NCI-H1694 treated with DMSO at 0.1 percent for 48 hours (cell line): ENCODE data around the gene ZAP70.
A peak's percentile ranks its signal among the peaks of the same experiment; 100 is the strongest.

Experiments used
- DNase-seq: peaks from one replicate; lab custom pipeline; 2025; lab: John Stamatoyannopoulos, UW

The ZAP70 gene

DNA sequence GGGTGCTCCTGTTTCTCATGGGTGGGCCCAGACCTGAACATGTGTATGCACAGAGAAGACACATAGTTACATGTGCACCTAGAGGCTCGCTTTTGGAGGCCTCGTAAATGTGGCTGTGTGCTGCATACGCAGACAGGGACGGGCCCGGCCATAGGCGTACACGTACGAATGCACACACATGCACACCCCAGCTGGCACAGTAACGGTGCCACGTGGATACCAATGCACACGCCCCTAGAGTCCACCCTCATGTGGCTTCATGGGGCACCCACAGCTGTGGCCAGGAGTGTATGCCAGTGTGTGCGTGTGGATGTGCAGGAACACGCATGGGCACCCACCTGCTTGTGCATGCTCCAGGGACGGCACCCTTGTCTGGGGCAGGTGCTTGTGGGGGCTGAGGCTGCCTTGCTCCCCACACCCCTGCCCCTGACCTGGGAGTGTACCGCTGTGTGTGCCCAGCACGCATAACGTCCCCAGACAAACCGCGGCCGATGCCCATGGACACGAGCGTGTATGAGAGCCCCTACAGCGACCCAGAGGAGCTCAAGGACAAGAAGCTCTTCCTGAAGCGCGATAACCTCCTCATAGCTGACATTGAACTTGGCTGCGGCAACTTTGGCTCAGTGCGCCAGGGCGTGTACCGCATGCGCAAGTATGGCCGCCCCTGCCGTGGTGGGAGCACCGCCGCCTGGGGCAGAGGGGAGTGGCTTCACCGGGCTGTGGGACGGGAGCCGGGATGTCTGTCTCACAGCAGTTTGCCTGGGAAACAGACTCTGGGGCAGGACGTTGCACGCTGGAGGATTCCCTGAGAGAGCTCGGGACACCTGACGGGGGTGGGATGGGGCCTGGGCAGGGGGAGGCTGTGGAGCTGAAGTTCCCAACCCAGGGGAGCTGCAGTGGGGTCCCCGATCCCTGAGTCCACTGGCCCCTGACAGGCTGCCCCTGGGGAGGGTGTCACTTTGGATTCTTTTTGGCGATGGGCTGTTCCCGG lies 21.0 kb downstream of the ZAP70 start:
- DNase-seq: no peak

DNA sequence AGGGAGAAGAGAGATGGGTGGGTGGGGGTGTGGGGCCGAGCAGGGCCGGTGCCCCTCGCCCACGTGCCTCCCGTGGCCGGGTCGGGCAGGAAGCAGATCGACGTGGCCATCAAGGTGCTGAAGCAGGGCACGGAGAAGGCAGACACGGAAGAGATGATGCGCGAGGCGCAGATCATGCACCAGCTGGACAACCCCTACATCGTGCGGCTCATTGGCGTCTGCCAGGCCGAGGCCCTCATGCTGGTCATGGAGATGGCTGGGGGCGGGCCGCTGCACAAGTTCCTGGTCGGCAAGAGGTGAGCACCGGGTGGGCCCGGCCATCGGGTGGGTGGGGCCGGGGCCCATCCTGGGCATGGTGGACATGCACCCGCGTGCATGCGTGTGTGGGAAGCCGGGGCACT lies 21.8 kb downstream of the ZAP70 start:
- DNase-seq: no peak

DNA sequence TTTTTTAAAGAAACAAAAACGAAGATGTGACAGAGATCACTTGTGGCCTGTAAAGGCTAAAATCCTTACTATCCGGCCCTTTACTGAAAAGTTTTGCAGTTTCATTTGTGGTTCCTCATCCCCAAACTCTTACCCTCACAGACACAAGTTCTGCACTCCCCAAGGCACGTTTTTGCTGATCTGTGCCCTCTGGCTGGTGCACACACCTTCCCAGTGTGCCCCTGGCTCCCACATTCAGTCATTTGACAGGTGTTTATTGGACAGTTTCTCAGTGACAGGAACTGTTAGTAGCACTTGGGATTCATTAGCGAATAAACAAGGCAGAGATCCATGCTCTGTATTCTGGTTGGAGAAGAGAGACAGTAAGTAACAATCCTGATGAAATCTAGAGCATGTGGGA lies 22.8 kb downstream of the ZAP70 start:
- no peak for DNase-seq

DNA sequence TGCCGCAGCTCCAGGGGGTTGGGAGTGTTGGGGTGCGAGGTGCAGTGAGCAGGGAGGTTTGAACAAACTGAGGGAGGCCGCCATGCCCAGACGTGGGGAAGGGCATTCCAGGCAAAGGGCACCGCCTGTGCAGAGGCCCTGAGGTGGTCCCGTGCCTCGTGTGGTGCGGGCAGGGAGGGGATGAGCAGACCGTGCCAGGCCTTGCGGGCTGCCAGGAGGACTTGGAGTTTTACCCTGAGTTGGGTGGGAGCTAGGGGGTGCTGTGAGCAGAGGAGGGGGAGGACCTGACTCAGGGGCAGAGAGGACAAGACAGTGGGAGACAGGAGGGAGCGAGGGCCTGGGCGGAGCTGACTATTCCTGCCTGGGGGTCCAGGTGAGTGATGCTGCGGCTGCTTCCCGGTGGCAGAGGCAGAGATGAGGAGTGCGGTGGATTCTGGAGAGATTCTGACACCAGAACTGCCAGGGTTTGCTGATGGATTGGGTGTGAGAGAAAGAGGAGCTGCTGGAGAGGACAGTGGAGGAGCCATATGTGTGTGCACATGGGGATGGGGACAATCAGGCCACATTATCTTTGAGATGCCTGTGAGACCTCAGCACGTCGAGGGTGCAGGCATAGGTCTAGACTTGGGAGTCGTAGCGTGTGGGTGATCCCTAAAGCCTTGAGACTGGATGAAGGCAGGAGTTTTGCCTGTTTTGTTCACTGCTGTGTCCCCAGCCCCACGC lies 23.4 kb downstream of the ZAP70 start:
- no peak for DNase-seq

DNA sequence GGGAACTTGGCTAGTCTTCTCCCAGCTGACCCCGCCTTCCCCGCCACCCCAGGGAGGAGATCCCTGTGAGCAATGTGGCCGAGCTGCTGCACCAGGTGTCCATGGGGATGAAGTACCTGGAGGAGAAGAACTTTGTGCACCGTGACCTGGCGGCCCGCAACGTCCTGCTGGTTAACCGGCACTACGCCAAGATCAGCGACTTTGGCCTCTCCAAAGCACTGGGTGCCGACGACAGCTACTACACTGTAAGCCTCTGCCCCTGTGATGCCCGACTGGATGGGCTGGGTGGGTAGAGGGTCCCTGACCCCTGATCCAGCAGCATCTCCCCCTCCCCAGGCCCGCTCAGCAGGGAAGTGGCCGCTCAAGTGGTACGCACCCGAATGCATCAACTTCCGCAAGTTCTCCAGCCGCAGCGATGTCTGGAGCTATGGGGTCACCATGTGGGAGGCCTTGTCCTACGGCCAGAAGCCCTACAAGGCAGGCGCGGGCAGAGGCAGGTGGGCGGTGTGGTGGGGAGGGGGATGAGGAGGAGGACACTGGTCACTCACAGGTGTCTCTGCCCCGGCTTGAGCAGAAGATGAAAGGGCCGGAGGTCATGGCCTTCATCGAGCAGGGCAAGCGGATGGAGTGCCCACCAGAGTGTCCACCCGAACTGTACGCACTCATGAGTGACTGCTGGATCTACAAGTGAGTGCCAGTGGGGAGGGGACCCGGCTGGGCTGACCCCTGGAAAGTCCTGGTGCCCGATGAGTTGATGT lies 24.2 kb downstream of the ZAP70 start:
- no peak for DNase-seq

DNA sequence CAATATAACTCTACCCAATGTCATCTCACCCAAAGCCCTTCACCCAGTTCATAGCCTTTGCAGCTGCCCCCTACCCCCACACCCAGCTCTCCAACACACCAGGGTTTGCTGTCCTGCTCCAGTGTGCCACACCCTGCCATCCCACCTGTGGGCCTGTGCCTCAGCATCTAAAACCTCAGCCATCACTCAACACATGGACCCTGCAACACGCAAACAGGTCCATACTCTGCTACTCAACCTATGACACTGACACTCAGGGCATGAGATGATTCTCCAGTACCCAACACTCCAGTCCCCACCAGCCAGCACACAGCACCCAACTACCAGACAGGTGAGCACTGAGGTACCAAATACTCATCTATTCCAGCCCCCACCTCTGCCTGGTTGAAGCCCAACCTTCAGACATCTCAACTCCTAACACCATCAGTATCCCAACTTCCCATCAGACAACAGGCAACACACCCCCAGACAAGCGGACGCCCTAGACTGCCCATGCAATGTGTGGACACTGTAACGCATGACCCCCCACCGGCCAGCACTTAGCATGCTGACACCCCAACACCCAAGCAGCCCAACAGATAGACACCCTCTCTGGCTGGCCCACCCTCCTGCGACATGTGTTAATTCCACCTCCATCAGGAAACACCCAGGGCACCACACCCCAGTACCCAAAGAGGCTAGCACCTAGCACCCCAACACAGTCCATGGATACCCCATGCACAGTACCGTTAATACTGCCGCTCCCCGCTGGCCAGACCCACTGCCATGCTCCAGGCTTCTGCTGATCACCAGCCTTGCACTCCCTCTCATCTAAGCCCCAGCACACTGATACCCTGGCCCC lies 25.0 kb downstream of the ZAP70 start:
- no peak for DNase-seq

DNA sequence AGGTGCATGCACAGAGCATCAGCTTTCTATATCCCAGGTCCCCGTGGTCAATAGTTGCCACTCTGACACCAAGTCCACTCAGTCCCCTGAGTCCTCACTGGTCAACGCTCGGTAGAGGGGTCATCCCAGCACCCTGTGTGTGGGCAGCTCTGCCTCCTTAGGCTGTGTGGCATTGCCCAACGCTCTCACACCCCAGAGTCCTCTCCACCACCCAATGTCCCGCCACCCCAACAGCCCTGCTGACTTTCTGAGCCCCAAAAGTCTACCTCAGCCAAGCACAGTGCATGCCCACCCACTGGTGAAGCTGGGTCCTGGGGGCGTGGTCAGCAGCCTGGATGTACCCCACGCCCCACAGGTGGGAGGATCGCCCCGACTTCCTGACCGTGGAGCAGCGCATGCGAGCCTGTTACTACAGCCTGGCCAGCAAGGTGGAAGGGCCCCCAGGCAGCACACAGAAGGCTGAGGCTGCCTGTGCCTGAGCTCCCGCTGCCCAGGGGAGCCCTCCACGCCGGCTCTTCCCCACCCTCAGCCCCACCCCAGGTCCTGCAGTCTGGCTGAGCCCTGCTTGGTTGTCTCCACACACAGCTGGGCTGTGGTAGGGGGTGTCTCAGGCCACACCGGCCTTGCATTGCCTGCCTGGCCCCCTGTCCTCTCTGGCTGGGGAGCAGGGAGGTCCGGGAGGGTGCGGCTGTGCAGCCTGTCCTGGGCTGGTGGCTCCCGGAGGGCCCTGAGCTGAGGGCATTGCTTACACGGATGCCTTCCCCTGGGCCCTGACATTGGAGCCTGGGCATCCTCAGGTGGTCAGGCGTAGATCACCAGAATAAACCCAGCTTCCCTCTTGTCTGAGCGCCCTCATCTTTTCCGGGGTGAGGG lies 25.9 kb downstream of the ZAP70 start:
- no peak for DNase-seq

DNA sequence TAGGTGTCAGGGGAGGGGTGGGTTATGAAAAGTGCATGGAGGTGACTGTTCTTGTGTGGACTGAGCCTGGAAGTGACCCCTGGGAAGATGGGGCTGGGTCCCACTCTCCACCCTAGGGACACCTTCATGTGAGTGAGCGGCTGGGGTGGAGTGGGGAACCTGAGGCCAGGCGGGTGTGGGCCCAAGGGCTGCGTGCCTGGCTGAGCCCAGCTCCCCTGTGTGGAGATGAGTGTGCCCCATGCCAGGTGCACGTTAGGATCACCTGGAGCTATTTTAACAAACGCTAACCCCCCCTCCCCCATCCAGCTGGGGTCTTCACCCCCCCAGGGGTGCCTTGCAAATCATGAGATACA lies 26.5 kb downstream of the ZAP70 start:
- DNase-seq: no peak

DNA sequence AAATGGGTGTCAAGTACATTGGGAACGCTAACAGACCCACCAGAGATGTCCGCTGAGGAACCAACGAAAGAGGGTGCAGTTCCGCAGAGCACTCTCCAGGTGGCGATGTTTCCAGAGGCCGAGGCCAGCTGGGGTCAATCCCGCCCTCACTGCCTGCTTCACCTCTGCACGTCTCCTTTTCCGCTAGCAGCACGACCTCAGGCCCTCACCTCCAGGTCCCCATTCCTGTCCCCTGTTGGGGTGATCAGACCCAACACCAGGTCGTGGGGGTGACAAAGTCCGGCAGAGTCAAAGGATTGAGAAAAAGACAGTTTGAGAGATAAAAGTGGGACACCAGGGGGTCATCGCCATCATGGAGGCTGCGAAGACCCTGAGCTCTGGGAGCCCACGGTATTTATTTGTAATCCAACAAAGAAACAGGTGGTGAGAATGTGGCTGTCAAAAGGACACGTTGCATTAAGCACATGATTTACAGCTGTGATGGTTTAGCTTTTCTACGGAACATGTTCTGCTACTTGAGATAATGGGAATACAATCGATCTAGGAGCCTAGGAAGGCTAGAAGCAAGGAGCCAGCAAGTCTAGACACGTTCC lies 27.3 kb downstream of the ZAP70 start:
- peak; percentile 8 for DNase-seq

DNA sequence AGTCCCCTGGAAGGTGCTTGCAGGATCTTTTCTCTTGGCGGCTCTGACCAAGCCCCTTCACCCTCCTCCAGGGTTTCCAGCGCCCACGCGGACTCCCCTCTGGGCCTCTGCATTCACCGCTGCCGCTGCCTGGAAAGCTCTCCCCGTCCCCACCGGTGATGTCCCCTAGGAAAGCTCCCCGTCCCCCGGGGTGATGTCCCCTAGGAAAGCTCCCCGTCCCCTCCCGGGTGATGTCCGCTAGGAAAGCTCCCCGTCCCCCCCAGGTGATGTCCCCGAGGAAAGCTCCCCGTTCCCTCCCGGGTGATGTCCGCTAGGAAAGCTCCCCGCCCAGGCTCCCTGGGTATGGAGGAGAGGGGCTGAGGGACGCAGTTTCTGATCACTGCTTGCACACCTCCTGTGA lies 27.9 kb downstream of the ZAP70 start:
- DNase-seq: no peak

DNA sequence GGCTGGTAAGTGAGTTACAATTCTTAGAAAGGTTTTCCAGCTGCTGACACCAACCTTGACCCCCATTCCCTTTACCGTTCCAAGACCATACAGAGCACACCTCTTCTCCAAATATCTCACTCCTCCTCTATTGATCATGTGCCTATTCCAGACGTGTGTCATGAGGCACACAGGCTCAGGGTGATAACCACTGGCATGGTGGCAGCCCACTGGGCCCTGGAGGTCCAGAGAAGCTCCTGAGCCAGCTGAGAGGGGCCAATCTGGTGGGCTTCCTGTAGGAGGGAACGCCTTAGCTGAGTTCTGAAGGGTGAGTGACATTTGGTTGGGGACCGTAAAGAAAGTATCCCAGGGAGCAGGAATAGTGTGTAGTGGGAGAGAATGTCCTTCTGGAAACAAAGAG lies 28.3 kb downstream of the ZAP70 start:
- DNase-seq: no peak

DNA sequence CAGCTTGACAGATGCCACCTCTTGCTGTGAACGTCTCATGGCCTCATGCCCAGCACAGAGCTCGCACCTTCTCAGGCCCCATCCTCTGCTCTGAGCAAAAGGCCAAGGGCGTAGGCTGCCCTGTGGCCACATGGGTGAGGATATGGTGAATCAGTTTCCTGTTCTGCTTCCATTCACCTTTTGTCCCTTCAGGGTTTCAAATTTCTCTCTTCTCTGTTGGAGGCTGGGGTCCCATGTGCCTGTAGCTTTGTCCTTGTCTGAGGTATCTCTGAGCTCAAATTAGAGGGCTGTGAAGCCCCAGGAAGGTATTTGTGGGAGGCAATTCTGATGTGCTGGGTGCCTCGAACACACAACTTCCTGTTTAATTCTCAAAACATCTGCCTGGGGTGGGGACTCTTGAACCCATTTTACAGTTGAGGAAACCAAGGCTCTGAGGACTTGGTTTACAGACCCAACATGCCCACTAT lies 29.0 kb downstream of the ZAP70 start:
- no peak for DNase-seq

DNA sequence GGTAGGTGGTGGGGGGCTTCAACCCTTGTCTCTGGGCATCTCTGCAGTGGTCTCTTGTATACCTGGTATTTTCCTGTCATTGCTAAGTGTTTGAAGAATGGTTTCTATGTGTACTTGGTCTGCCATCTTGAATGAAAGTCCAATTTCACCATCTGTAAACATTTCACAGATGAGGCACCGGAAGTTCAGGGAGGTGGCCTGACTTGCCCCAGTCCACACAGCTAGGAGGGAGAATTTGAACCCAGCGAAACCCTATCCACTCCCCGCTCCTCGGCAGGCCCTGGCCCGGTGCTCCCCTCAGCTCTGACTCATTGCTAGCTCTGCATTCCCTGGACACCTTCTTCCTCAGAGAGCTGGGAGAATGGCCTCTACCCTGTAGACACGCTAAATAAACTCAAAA lies 30.5 kb downstream of the ZAP70 start:
- no peak for DNase-seq

DNA sequence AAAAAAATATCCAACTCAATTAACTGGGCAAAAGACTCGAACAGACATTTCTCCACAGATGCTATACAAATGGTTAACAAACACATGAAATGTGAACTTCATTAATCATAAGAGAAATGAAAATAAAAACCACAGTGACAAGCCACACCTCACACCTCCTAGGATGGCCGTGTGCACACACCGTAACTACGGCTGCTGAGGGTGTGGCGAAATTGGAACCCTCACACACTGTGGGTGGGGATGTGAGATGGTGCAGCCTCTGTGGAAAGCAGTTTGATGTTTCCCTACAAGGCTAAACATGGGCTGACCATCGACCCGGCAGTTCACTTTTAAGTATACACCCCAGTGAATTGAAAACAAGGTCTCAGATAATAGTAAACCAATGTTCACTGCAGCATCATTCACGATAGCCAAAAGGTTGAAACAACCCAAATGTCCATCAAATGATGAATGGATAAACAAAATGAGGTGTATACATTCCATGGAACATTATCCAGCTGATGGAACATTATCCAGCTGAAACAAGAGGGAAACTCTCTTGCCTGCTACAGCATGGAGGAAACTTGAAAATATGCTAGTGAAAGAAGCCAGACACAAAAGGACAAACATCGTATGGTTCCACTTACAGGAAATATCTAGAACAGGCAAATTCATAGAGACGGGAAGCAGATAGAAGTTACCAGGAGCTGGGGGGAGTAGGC lies 32.2 kb downstream of the ZAP70 start:
- DNase-seq: no peak

DNA sequence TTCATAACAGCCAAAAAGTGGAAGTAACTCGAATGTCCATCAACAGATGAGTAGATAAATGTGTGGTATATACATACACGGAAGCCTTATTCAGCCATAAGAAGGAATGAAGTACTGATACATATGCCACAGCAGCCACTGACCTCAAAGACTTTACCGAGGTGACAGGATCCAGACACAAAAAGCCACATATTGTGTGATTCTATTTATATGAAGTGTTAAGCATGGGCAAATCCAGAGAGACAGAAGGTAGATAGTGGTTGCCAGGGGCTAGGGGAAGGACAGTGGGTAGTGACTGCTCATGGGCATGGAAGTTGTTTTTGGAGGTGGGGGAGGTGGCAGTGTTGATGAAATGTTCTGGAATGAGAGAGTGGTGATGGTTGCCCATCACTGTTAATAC lies 33.9 kb downstream of the ZAP70 start:
- no peak for DNase-seq

DNA sequence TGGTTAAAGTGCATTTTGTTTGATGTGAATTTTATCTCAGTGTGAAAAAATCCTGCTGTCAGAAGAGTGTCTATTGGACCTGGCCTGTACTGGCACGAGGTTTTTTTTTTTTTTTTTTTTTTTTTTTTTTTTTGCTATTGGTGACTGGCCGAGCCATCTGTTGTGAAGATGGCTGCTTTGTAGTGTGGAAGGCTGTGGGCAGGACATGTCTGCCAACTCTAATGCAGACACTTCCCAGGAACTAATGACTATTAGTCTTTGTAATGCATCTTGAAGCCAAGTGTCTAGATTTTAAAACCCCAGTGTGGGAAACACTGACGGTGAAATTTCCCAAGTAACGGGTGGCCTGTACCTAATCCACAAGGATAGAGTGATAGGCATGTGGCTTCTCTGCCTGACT lies 34.3 kb downstream of the ZAP70 start:
- DNase-seq: no peak

DNA sequence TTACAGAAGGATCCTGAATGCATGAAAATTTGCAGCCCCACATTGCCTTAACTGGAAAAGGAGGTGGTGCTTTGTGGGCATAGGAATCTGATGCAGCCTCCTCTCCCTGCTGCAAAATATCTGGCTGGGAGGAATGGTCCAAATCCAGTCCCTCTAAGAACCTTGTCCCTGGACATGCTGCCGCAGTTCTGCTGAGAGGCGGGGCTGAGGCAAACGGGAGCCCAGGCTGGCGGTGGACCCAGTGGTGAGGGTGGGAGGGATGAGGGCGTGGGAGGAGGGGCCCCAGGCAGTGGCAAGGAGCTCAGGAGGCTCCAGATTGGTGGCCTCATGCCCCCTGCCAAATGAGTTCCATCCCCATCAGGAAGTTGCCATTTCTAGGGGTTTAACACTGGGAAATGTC lies 36.2 kb downstream of the ZAP70 start:
- no peak for DNase-seq

DNA sequence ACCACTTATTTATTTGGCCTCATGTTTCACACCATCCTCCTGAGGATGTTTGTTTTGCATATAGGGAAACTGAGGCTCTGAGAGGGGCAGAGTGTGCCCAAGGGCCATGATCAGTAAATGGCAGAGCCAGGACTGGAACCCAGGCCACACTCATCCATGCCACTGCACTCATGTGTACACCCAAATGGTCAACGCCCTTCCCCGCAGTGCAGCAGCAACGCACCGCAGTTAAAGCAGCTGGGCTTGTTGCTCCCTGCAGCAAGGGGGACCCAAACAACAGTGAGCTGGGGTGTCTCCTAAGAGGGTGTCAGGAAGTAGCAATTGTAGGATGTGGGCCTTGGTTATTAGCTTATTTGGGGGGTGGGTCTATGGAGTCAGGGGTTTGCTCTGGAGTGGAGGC lies 36.6 kb downstream of the ZAP70 start:
- no peak for DNase-seq

DNA sequence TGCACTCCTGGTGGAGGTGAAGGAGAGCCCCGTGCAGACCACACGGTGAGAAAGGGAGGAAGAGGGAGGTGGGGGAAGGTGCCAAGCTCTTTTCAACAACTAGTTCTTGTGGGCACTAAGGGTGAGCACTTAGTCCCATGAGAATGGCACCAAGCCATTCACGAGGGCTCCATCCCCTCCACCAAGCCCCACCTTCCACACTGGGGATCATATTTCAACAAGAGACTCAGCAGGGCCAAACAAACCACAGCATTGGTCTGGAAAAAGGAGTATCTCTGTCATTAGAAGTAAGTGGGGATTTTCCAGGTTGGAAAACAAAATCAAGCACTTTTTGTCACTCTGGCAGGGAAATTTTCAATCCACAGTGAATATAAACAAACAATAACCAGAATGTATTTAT lies 38.4 kb downstream of the ZAP70 start:
- no peak for DNase-seq
